Hematopoietic multipotent progenitor cell treated with erythropoietin and hydrocortisone succinate and interleukin-3 and kit ligand, for 8 days (in vitro differentiated cells): ENCODE results near the gene KATNB1.
"Not testable (repeated sequence)": the region's sequence is repeated elsewhere in the genome, so short reads cannot be mapped to it uniquely, and the experiment has no call there.

Experiments
- DNase-seq: peaks from one replicate; pipeline ENCODE4 v3.0.0-alpha.2; 2015

KATNB1 gene

DNA sequence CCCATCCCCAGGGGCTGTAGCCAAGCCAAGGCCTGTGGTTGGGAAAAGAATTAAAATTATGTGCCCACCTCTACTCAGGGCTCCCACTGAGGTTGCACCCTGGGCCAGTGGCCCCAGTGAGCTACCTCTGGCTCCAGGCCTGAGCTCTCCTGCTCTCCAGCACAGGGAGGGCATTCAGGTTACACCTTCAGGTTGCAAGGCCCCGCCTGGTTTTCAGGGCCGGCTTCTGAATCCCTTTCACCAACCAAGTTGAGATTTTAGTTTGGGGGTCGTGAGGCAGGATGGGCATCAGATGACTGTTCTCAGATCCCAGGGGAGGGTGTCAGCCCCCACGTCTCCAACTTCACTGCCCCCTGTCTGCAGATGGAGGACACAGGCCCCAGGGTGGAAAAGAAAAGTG is 8.0 kb upstream of the KATNB1 start:
- no peak for DNase-seq

DNA sequence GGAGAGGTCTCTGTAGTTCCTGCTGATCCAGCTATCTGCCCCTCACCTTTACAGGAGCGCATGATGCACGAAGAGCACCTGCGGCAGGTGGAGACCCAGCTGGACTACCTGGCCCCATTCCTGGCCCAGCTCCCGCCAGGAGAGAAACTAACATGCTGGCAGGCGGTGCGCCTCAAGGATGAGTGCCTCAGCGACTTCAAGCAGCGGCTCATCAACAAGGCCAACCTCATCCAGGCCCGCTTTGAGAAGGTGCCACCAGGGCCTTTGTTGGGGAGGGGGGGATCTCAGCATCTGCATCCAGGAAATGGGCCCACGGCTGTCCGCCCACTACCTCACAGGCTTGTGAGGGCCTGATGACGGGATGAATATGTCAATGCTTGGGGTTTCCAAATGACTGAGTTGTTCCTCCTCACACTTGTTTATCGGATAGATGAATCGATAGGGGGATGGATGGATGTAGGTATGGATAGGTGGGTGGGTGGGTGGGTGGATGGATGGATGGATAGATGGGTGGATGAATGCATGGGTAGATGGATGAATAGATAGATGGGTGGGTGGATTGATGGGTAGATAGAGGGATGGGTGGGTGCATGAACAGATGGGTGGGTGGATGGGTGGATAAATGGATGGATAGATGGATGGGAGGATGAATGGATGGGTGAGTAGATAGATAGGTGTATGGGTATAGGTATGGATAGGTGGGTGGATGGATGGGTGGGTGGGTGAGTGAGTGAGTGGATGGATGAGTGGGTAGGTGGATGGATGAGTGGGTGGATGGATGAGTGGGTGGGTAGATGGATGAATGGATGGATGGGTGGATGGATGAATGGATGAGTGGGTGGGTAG is 7.0 kb upstream of the KATNB1 start:
- no peak for DNase-seq

DNA sequence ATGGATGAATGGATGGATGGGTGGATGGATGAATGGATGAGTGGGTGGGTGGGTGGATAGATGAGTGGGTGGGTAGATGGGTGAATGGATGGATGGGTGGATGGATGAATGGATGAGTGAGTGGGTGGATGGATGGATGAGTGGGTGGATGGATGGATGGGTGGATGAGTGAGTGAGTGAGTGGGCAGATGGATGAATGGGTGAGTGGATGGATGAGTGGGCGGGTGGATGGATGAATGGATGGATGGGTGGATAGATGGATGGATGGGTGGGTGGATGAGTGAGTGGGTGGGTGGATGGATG is 6.4 kb upstream of the KATNB1 start:
- DNase-seq, result no peak

DNA sequence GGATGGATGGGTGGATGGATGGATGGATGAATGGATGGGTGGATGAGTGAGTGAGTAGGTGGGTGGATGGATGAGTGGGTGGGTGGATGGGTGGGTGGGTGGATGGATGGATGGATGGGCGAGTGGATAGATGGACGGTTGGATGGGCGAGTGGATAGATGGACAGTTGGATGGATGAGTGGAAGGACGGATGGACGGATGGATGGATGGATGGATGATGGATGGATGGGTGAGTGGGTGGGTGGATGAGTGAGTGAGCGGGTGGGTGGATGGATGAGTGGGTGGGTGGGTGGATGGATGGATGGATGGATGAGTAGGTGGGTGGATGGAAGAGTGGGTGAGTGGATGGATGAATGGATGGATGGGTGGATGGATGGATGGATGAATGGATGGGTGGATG is 5.7 kb upstream of the KATNB1 start:
- not testable (repeated sequence) for DNase-seq

DNA sequence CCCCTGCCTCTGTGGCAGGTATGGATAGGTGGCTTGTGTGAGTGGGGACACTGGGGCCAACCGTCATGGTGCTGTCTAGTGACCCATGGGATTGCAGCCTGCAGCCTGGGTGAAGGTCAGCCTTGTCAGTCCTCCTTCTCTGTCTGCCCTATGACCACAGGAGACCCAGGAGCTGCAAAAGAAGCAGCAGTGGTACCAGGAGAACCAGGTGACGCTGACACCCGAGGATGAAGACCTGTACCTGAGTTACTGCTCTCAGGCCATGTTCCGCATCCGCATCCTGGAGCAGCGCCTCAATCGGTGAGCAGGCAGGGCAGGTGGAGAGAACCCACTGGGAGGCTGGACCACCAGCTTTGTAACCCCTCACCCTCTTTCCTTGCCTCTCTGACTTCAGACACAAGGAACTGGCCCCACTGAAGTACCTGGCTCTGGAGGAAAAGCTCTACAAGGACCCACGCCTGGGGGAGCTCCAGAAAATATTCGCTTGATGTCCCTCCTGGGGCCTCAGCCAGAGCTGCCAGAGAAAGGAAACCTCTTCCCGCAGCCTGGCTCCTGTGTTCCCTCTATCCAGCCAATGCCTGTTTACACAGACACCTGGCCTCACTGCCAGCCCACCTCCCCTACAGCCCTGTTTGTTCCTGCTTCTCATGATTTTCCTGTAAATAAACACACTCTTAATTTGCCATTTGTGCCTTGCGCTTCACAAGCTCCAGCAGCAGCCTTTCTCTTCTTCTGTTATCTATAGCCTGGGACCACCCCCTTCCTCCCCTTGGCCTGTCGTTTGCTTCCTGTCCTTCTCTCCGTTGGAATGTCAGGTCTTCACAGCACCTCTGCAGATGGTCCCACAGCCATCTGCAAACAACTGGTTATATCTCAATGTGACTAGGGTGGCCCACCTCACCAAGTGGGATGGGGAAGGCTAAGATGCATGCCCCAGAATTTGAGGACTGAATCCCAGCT is 4.5 kb upstream of the KATNB1 start:
- DNase-seq, result no peak

DNA sequence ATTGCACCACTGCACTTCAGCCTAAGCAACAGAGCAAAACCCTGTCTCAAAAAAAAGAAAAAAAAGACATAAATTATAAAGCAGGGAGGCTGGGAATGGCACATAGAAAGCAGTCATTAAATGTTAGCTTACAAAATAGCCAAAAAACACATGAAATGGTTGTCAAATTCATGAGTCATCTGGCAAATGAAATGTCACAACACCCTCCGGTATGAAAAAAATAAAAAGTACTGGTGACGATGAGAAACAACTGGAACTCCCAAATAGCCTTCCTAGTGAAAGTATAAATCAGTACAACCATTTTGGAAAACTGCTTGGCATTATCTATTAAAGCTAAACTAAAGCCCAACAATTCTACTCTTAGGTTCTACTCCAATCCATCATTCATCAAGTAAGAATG is 3.5 kb upstream of the KATNB1 start:
- no peak for DNase-seq

DNA sequence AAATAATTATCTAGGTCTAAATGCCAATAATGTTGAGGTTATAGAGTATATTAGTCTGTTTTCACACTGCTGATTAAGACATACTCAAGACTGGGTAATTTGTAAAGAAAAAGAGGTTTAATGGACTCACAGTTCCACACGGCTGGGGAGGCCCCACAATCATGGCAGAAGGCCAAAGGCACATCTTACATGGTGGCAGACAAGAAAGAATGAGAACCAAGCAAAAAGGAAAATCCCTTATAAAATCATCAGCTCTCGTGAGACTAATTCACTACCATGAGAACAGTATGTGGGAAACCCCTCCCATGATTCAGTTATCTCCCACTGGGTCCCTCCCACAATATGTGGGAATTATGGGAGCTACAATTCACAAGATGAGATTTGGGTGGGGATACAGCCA is 2.9 kb upstream of the KATNB1 start:
- peak; percentile 20 for DNase-seq

DNA sequence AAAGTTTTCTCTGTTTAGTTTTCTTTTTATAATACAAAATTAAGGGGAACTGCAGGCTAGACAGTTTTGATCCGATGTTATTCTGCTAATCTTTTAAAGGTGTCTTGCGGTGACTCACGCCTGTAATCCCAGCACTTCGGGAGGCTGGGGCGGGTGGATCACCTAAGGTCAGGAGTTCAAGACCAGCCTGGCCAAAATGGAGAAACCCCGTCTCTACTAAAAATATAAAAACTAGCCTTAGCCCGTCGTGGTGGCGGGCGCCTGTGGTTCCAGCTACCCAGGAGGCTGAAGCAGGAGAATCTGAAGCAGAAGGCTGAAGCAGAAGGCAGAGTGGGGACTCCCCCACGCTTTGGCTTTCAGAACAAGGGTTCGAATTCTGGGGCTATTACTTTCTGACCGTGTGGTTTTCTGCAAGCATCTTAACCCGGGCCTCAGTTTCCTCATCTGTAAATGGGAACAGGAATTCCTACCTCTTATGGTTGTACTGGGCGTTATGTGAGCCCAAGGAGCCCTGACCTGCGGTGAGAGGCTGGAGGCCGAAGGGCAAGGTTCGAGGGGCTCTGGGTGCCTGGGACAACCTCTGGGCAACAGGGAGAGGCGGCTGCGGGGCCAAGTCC is 1.2 kb upstream of the KATNB1 start:
- DNase-seq, result no peak

DNA sequence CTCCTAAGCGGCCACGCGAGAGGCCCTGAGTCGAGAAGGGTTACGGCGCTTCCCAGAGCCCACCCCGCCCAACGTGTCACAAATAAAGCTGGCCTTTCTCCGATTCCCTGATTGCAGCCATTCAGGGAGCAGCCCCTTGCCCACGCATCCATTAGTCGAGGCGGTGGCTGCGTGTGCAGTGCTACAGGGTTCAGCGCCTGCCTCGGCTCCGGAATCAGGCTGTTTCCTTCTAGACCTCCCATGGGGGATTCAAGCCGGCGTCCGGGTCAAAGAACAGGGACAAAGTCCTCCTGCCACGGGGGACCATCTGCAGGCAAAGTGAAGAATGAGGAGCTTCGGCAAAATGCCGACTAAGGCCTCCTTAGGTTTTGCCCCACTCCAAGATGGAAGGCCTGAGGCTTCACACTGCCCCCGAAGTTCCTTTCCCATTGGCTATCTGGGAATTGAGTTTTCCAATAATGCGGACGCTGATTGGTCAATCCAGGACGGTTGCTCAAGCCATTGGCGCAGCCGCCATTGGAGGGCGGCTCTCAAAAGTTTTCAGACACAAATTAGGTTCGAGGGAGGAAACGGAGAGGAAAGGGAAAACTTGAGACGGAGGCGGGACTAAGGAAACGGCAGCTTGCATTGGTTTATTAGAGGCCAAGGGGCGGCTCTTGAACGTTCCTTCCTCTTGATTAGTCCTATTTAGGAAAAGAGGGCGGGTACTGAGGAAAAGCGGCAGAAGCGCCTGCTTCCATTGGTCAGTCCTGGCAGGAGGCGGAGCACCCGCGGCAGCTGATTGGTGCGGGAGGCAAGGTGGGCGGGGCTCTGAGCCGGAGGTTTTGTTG is 430 bp upstream of the KATNB1 start:
- peak; percentile 100 for DNase-seq

DNA sequence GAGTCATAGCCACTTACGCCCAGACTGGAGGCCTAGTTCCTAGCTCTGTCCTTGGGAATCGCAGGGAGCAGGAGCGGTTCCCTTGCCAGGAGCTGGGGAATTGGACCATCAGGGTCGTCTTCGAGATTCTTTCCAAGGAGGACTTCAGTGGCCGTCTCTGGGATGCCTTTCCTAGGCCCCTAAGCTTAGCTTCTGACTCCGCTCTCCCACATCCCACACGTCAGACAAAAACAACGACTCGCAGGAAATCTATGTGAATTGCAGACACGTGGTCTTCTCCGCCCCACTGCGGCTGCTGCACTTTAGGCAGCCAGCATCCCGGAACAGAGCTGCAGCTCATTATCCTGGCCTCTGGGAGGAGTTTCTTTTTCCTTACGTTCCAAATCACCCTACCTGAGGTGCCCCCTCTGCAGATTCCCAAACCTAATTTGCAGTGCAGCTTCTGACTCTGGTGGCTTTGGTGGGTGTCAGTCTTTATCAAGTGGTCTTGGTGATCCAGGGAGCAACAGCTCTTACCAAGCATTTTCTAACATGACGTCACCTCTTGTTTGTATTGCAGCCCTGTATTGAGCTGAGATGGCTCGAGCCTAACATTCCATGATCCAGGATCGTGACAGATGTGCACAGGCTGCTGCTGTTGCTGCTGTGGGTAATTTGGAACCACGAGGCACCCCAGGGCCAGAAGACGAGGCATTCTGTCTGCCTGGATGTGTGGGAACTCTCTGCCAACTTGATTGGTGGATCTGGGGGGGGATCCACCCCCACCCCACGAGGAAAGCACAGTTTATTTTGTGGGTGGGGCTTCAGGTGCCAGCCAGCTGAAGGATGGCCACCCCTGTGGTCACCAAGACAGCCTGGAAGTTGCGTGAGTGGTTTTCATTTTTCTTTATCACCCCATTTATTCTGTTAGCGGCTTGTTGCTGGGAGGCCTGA is 1.1 kb downstream of the KATNB1 start:
- peak; percentile 69 for DNase-seq

DNA sequence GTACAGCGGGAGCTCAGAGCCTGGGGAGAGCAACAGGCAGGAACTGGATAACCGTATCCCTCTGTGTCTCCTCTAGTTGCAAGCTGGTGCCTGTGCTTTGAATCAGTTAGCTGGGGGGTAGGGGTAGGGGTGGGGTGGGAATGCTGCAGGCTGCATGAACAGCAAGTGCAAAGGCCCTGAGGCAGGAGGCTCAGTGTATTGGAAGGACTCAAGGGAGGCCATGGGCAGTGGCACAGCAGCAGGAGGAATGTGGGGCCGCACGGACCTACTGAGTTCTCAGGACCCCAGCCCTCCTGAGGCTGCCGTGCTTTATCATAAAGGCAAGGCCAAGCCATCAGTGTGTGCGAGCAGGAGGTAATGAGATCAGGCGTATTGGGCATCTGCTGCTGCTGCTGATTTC is 3.3 kb downstream of the KATNB1 start:
- no peak for DNase-seq

DNA sequence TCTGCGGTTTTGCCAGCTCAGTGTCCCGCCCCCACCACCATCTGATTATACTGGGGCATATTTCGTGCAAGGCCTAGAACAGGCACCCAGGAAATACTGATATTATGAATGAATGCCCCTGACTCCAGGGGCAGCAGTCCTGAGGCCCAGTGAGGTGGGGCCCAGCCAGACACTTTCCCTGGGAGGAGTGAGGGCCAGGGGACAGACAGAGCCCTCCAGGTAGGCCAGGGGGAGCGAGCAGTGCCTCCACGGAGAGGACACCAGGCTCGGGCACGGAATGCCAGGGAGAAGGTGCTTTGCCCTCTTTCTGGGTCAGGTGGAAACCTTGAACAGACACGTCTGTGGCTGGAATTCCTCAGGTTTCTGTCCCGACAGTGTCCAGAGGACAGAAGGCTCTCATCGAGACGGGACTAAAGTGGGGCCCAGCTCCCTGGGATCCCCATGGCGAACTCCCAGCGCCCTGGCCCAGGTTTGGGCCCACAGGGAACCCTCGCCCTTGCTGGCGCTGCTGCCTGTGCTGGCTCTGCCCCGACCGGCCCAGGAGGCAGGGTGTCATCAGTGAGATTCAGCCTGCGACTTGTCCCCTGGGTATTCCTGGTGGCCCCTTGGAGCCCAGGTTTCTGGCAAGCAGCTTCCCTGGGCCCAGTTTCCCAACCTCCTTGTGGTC is 4.3 kb downstream of the KATNB1 start:
- DNase-seq, result no peak

DNA sequence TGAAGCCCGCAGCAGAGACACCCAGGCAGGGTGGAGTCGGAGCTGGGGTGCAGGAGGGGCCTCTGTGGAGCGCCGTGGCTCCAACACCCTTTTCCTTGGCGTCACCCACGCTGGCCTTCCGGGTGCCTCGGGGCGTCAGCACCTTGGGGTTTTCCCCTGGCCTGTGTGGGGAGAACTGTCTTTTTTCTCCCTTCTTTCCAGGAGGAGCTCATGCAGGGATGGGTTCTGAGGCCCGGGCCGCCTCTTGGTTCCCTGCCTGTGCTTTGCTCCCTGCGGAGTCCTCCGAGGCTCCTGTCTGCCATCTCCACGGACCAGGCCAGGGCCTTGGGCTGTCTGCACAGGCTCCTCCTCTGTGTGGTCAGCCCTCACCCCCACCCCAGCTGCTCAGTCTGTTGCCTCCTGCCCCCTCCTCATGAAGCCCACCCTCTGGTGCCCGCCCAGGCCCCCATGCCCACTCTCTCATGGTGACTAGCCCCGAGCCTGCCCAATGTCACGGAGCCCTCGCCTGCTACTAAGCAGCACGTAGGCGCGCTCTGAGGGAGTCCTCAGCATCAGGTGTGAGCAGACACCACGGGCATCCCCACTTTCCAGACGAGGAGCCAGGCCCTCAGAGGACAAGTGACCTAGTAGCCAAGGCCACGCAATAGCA is 5.0 kb downstream of the KATNB1 start:
- DNase-seq, result no peak

DNA sequence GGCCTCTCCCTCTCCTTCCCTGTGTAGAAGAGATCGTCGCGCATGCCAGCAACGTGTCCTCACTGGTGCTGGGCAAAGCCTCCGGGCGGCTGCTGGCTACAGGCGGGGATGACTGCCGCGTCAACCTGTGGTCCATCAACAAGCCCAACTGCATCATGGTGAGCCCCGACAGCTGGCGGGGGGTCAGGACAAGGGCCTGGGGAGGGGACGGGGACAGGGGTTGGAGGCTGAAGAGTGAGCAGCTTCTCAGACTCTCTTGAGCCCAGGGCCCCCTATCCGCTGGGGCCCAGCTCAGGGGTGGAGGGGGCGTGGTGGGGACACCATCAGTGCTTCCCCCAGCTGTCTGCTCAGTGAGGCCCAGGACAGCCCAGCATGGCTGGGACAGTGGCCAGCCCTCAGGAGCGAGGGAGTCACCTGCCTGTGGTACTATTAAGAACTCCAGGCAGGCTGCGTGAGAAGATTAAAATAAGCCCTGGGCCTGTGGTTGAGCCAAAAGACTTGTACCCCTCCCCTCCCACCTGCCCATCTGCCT is 6.2 kb downstream of the KATNB1 start:
- no peak for DNase-seq

DNA sequence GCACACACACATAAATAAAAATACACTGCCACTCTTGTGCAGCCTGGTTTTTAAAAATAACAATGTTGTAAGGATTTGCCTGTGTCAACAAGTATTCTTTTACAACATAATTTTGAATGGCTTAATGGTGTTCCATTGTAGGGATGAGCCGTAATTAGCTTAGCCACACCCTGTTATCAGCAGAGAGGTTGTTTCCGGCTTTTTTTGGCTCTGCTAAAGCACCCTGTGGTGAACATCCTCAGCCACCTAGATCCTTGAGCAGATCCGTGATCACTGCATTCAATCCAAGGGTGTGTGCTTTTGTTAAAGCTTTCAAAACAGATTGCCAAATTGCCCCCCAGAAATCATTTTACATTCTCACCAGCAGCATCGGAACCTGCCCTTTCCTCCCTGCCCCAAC is 7.0 kb downstream of the KATNB1 start:
- DNase-seq, result no peak

DNA sequence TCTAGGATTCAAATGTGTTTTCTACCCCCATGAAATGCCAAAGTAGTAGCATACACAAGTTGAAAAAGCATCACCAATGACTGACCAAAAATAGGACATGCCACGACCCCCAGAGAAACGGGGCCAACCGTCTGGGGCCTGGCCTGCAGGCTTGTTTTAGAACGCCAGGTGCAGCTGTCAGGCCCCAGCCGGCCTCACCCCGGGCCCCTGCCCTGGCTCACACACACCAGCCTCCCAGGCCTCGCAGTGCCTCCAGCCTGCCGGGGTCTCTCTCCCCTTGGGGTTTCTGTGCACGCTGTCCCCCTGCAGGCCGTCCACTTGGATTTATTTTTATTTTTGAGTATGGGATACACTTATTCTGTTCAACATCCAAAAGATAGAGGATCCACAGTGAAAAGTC is 7.9 kb downstream of the KATNB1 start:
- DNase-seq, result no peak

DNA sequence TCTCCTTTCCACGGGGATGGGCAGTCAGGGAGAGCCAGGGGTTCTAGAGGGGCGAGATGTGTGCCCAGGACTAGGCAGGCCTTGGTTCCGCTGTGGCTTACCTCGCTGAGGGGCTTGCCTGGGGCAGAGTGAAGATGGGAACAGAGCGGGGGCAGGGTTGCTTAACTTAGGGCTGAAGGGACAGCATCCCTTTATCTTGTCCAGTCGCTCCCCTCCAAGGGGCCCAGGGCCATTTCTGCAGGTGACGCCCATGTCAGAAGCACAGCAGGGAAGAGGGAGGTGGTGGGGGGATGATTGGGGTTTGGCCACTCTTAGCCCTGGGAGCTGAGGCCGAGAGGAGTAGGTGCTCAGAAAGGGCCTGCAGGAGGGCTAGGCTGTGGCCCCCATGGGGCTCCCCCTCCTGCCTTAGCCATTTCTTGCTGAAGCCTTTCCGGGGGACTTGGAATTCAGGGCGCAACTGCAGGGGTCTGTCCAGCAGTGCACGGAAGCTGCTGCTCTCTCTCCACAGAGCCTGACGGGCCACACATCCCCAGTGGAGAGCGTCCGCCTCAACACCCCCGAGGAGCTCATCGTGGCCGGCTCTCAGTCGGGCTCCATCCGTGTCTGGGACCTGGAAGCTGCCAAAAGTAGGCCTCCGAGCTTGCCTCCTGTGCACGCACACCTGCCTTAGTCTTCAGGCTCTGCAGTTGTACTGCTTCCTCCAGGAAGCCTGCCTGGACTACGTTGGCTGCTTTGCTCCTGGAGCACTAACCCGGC is 8.5 kb downstream of the KATNB1 start:
- DNase-seq, result no peak

DNA sequence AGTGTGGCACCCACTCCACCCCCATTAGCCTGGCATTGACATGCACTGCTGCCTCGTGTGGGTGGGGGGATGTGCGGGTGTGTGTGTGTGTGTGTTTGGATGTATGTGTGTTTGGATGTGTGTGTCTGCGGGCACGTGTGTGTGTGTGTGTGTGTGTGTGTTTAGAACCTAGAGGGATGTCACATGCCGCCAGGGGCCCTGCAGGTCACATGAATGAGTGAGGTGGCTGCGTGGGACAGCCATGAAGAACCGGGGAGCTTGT is 9.0 kb downstream of the KATNB1 start:
- DNase-seq, result no peak

DNA sequence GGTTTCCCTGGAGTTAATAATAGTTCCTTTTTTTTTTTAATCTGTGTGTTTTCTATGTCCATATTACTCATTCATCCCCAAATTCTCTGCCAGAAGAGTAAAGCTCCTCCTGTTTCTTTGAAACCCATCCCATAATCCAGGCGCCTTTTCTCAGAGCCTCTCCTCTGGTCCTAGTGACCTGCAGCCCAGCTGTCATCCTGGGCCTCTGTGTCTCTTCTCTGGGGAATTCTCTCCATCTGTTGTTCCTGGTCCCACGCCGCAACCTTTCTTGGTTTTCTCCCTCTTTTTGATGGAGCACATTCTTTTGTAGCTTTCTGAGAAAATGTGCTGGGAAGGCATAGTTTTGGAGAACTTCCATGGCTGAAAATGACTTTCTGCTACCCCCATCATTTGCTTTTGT is 10.2 kb downstream of the KATNB1 start:
- no peak for DNase-seq

DNA sequence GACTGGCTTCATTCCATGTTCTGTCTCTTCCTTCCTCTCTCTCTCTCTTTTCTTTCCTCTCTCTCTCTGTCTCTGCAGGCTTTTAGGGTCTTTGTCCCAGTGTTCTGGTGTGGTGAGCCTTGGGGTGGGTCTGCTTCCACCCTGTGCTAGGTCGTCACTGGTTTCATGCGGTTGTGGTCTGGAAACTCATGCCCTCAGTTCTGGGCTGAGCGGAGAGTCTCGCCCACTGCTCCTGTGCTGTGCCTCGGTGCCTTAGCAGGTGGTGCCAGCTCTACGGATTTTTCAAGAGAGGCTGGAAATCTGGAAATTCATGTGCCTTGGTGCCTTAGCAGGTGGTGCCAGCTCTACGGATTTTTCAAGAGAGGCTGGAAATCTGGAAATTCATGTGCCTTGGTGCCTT is 10.7 kb downstream of the KATNB1 start:
- DNase-seq, result not testable (repeated sequence)
